IPS-NIHi11 (cell line): ENCODE data around the gene PCMTD2.
A peak's percentile ranks its signal among the peaks of the same experiment; 100 is the strongest.
"Not testable (repeated sequence)": the region's sequence is repeated elsewhere in the genome, so short reads cannot be mapped to it uniquely, and the experiment has no call there.

Experiments used
- DNase-seq: peaks from one replicate; pipeline ENCODE4 v3.0.0; 2012; ENCODE audit warnings: mixed read lengths, low spot score

The PCMTD2 gene

GRCh38 chr20:64286447-64287263 is 31.1 kb downstream of the PCMTD2 start:
- DNase-seq: not testable (repeated sequence)

- not testable (repeated sequence) for DNase-seq
Observed at GRCh38 chr20:64287264-64287590, 31.7 kb downstream of the PCMTD2 start.

- not testable (repeated sequence) for DNase-seq
Observed at GRCh38 chr20:64292167-64292566, 36.6 kb downstream of the PCMTD2 start.

- not testable (repeated sequence) for DNase-seq
Observed at GRCh38 chr20:64303086-64303485, 47.5 kb downstream of the PCMTD2 start.

- DNase-seq: not testable (repeated sequence)
Observed at GRCh38 chr20:64313761-64314160, 58.2 kb downstream of the PCMTD2 start.

GRCh38 chr20:64315381-64315780 is 59.8 kb downstream of the PCMTD2 start:
- not testable (repeated sequence) for DNase-seq

GRCh38 chr20:64315884-64316283 is 60.3 kb downstream of the PCMTD2 start:
- not testable (repeated sequence) for DNase-seq

GRCh38 chr20:64316415-64317083 is 61.0 kb downstream of the PCMTD2 start:
- DNase-seq: peak; percentile 23

- DNase-seq: not testable (repeated sequence)
Observed at GRCh38 chr20:64317331-64317730, 61.8 kb downstream of the PCMTD2 start.

- DNase-seq: not testable (repeated sequence)
Observed at GRCh38 chr20:64318056-64318455, 62.5 kb downstream of the PCMTD2 start.

- not testable (repeated sequence) for DNase-seq
Observed at GRCh38 chr20:64322031-64322789, 66.7 kb downstream of the PCMTD2 start.
